HepG2 (cell line): ENCODE measurements around the gene SEC23IP. TPM values are rescaled to one million over a fixed set of nuclear protein-coding genes. Genes with fewer than 3 reads are reported as not detected.
A peak's percentile ranks its signal among the peaks of the same experiment; 100 is the strongest.

Experiments
- ATAC-seq: fragments of 200-7000 bp; cut with Tn5 transposase; 3 replicates; pipeline ENCODE4 v1.9.1; 2020; ENCODE audit warnings: mild to moderate bottlenecking, moderate library complexity
- BruUV-seq: library from RNA; stranded (reverse); fragments of 400-500 nt; replicated peaks from 2 replicates; lab custom pipeline; 2021; lab: Mats Ljungman, UMichigan
- CTCF ChIA-PET: fragments of 300-600 bp; formaldehyde crosslinking; extraction: SDS; loops from one replicate; lab custom pipeline; 2021; ENCODE audit warnings: low total read pairs, inconsistent platforms, low intra/inter-chr PET ratio; lab: Yijun Ruan, JAX
- POLR2A ChIA-PET: fragments of 350-600 bp; sonication (Branson Sonifier 250); formaldehyde crosslinking; loops from one replicate; lab custom pipeline; 2020; ENCODE audit warnings: antibody characterized with exemption, inconsistent platforms; lab: Yijun Ruan, JAX
- DNase-seq: peaks from one replicate; pipeline ENCODE4 v3.0.0-alpha.2; 2015; ENCODE audit warnings: low spot score
- FAIRE-seq: peaks from 3 replicates; lab custom pipeline; 2011; peaks lifted over from hg19 to GRCh38; lab: Jason Lieb, UNC
- H2AFZ ChIP-seq: one replicate; pipeline ENCODE4 v1.6.1; 2011; ENCODE audit warnings: low read length, inconsistent platforms
- H3K27ac ChIP-seq: fragments of 300-600 bp; 3 replicates; pipeline ENCODE4 v1.8.0; 2011; ENCODE audit warnings: mixed run types, mild to moderate bottlenecking, mixed read lengths, low read length, inconsistent platforms; ENCODE audit not compliant: insufficient read depth; ENCODE audit errors: extremely low read length
- H3K27me3 ChIP-seq, 2 experiments: fragments of 200-600 bp in 1 of 2; 2 replicates in 1 of 2; 3 replicates in 1 of 2; pipeline versions ENCODE4 v1.6.0 to v1.8.0; 2011; ENCODE audit warnings: low read length in 2 of 2, mild to moderate bottlenecking in 2 of 2, moderate library complexity in 2 of 2, inconsistent platforms in 1 of 2; ENCODE audit not compliant: insufficient read depth in 2 of 2, control insufficient read depth in 1 of 2
- H3K36me3 ChIP-seq, 2 experiments: fragments of 200-600 bp in 1 of 2; replicated peaks in 1 of 2; 2 replicates in 1 of 2; 3 replicates in 1 of 2; pipeline versions ENCODE4 v1.5.1 to v1.8.0; 2011; ENCODE audit warnings: low read length in 2 of 2, inconsistent platforms in 1 of 2; ENCODE audit not compliant: insufficient read depth in 2 of 2, control insufficient read depth in 1 of 2
- H3K4me1 ChIP-seq: 2 replicates; pipeline ENCODE4 v1.5.1; 2012; ENCODE audit warnings: low read length, inconsistent platforms; ENCODE audit not compliant: insufficient read depth
- H3K4me2 ChIP-seq: 2 replicates; pipeline ENCODE4 v1.6.0; 2011; ENCODE audit warnings: low read depth, low read length, inconsistent platforms
- H3K4me3 ChIP-seq, 3 experiments: fragments of 200-600 bp in 1 of 3; sonication (generic), shearing (Covaris generic) in 1 of 3; replicated peaks in 1 of 3; 2 replicates each; pipeline ENCODE4 v1.5.1; 2011 to 2016; ENCODE audit warnings: low read length in 3 of 3, inconsistent platforms in 2 of 3, low read depth in 2 of 3, mild to moderate bottlenecking in 2 of 3, control low read depth in 1 of 3, mixed read lengths in 1 of 3; ENCODE audit not compliant: insufficient read depth in 1 of 3
- H3K79me2 ChIP-seq: one replicate; pipeline ENCODE4 v1.6.1; 2011; ENCODE audit warnings: low read length, inconsistent platforms; ENCODE audit not compliant: insufficient read depth
- H3K9ac ChIP-seq: 2 replicates; pipeline ENCODE4 v1.6.0; 2011; ENCODE audit warnings: mild to moderate bottlenecking, low read depth, low read length, inconsistent platforms; ENCODE audit not compliant: insufficient read depth
- H3K9me3 ChIP-seq: 2 replicates; pipeline ENCODE4 v1.5.1; 2012; ENCODE audit warnings: mild to moderate bottlenecking, low read length
- H4K20me1 ChIP-seq: 2 replicates; pipeline ENCODE4 v1.6.0; 2011; ENCODE audit warnings: inconsistent platforms, mild to moderate bottlenecking, low read length, moderate library complexity; ENCODE audit not compliant: insufficient read depth
- DR1 ChIP-seq: sonication (generic); formaldehyde crosslinking; IDR thresholded peaks from 2 replicates; pipeline ENCODE4 v1.8.0; 2021; ENCODE audit warnings: mild to moderate bottlenecking, missing genetic modification reagents, inconsistent platforms
- HOXA3 ChIP-seq: sonication (generic); formaldehyde crosslinking; IDR thresholded peaks from 2 replicates; pipeline ENCODE4 v1.5.0; 2020; ENCODE audit warnings: missing genetic modification reagents
- PLRG1 ChIP-seq: fragments of 450-650 bp; conservative IDR thresholded peaks from 2 replicates; pipeline ENCODE4 v1.6.1; 2016
- REL ChIP-seq: sonication (generic); formaldehyde crosslinking; conservative IDR thresholded peaks from 2 replicates; pipeline ENCODE4 v1.8.0; 2022; ENCODE audit warnings: mild to moderate bottlenecking, missing genetic modification reagents, moderate library complexity
- STAG1 ChIP-seq: sonication (generic); formaldehyde crosslinking; IDR thresholded peaks from 2 replicates; pipeline ENCODE4 v1.4.0; 2020; ENCODE audit warnings: missing genetic modification reagents
- TARDBP ChIP-seq: sonication (generic); formaldehyde crosslinking; IDR thresholded peaks from 2 replicates; pipeline ENCODE4 v1.8.0; 2022; ENCODE audit warnings: mild to moderate bottlenecking, missing genetic modification reagents
- TEAD3 ChIP-seq: optimal IDR thresholded peaks from 2 replicates; pipeline ENCODE3; 2016; ENCODE audit warnings: borderline replicate concordance
- ZFP37 ChIP-seq: sonication (generic); formaldehyde crosslinking; IDR thresholded peaks from 2 replicates; pipeline ENCODE4 v1.4.0; 2020; ENCODE audit warnings: missing genetic modification reagents, borderline replicate concordance
- ZNF121 ChIP-seq: sonication (generic); formaldehyde crosslinking; IDR thresholded peaks from 2 replicates; pipeline ENCODE4 v1.5.0; 2020; ENCODE audit warnings: mild to moderate bottlenecking, missing genetic modification reagents
- ZNF232 ChIP-seq: sonication (generic); formaldehyde crosslinking; IDR thresholded peaks from 2 replicates; pipeline ENCODE4 v1.4.0; 2020; ENCODE audit warnings: missing genetic modification reagents, borderline replicate concordance
- ZNF44 ChIP-seq: sonication (generic); formaldehyde crosslinking; IDR thresholded peaks from 2 replicates; pipeline ENCODE4 v1.5.1; 2020; ENCODE audit warnings: mild to moderate bottlenecking, missing genetic modification reagents
- WGBS: methylation state at CpG from one replicate; pipeline ENCODE4 v1.1.6; 2017; ENCODE audit warnings: low lambda C conversion rate; 5-methylcytosine and 5-hydroxymethylcytosine counted together
- in situ Hi-C: cut with HindIII; loops from 2 replicates; pipeline ENCODE4 v1.10.0; 2017; ENCODE audit warnings: low pct_unique_long_range_greater_than_20kb; ENCODE audit not compliant: extremely low pct_ligation_motif_present
- intact Hi-C: fragments of 100-400 bp; cut with micrococcal nuclease; formaldehyde crosslinking; loops from one replicate; pipeline ENCODE4 v1.10.0; 2022; ENCODE audit not compliant: unreplicated experiment
- polyA plus RNA-seq, 8 experiments: library from polyadenylated mRNA; depleted of rRNA in 3 of 8; stranded (reverse) in 7 of 8; unstranded in 1 of 8; fragments of >200 nt; fragmentation: Illumina TruSeq in 4 of 8; extraction: Trizol in 4 of 8; gene quantifications; 2 replicates each; pipeline versions ENCODE4 v1.2.1 to v1.2.3, GENCODE V29; 2011 to 2016; ENCODE audit warnings: low read depth in 4 of 8, missing spikeins in 1 of 8, mixed read lengths in 1 of 8; ENCODE audit not compliant: insufficient read depth in 1 of 8
- total RNA-seq, 5 experiments: library from RNA; depleted of rRNA; stranded (reverse); fragments of >200 nt; fragmentation: Illumina TruSeq; extraction: Trizol; gene quantifications; 2 replicates each; pipeline ENCODE4 v1.2.3, GENCODE V29; 2016; ENCODE audit warnings: low read depth in 1 of 5
- TF ChIP-seq, protein P1 (sequence below): IDR thresholded peaks from 2 replicates; pipeline ENCODE4 v1.6.1; 2016
- TF ChIP-seq, protein P2 (sequence below): sonication (generic); formaldehyde crosslinking; IDR thresholded peaks from 2 replicates; pipeline ENCODE4 v1.4.0; 2020; ENCODE audit warnings: missing genetic modification reagents
- TF ChIP-seq, protein P3 (sequence below): sonication (generic); formaldehyde crosslinking; IDR thresholded peaks from 2 replicates; pipeline ENCODE4 v1.5.1; 2020; ENCODE audit warnings: missing genetic modification reagents, mild to moderate bottlenecking, borderline replicate concordance

SEC23IP gene
- total and polyA plus RNA-seq, 2 of the 13 experiments (the other 11 are each of a cell fraction or from before 2014, with no cell fraction given), result 32.3 to 57.7 TPM

DNA sequence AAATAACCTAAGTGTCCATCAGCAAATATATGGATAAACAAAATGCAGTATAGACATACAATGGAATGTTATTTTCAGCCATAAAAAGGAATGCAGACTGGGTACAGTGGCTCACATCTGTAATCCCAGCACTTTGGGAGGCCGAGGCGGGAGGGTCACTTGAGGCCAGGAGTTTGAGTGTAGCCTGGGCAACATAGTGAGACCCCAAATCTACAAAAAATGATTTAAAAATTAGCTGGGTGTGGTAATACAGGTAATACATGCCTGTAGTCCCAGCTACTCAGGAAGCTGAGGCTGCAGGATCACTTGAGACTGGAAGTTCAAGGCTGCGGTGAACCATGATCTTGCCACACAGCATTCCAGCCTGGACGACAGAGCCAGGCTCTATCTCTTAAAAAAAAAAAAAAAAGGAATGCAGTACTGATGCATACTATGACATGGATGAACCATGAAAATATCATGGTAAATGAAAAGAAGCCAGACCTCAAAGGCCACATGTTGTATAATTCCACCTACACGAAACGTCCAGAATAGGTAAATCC lies 26.8 kb upstream of the SEC23IP start:
- Histone ChIP-seq H3K4me3 (no peak overlapping the region), H2AFZ (no peak overlapping the region), H3K27me3 (no peaks in the 10 kb centered on the region), H3K9me3 (no peaks in the 10 kb centered on the region), H4K20me1 (peaks cover 14% of the 10 kb centered on the region), H3K4me2 (no peak overlapping the region), H3K36me3 (no peaks in the 10 kb centered on the region; a peak in 1 of 5 replicates), H3K4me1 (peaks cover 57% of the 10 kb centered on the region), H3K9ac (no peak overlapping the region), H3K79me2 (peaks cover 95% of the 10 kb centered on the region), H3K27ac (no peak overlapping the region)
- DNase-seq (no peak), FAIRE-seq (no peak), ATAC-seq (peak; percentile 47)
- in situ Hi-C loops, result no loop called here
- POLR2A ChIA-PET, result no interaction called here
- BruUV-seq, result no TSS peak
- TF ChIP-seq ZFP37 (CRISPR knock-in tag) (no peak), DR1 (no peak), REL (CRISPR knock-in tag) (no peak), ZNF121 (peak; percentile 94), ZNF232 (CRISPR knock-in tag) (no peak), ZNF44 (CRISPR knock-in tag) (no peak), STAG1 (no peak), HOXA3 (CRISPR knock-in tag) (no peak), TEAD3 (CRISPR knock-in tag) (peak; percentile 46), TARDBP (CRISPR knock-in tag) (no peak), PLRG1 (no peak)
- TF ChIP-seq, protein P1, sequence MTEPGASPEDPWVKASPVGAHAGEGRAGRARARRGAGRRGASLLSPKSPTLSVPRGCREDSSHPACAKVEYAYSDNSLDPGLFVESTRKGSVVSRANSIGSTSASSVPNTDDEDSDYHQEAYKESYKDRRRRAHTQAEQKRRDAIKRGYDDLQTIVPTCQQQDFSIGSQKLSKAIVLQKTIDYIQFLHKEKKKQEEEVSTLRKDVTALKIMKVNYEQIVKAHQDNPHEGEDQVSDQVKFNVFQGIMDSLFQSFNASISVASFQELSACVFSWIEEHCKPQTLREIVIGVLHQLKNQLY (CRISPR knock-in tag), result no peak
- TF ChIP-seq, protein P2, sequence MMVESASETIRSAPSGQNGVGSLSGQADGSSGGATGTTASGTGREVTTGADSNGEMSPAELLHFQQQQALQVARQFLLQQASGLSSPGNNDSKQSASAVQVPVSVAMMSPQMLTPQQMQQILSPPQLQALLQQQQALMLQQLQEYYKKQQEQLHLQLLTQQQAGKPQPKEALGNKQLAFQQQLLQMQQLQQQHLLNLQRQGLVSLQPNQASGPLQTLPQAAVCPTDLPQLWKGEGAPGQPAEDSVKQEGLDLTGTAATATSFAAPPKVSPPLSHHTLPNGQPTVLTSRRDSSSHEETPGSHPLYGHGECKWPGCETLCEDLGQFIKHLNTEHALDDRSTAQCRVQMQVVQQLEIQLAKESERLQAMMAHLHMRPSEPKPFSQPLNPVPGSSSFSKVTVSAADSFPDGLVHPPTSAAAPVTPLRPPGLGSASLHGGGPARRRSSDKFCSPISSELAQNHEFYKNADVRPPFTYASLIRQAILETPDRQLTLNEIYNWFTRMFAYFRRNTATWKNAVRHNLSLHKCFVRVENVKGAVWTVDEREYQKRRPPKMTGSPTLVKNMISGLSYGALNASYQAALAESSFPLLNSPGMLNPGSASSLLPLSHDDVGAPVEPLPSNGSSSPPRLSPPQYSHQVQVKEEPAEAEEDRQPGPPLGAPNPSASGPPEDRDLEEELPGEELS, result no peak
- TF ChIP-seq, protein P3, sequence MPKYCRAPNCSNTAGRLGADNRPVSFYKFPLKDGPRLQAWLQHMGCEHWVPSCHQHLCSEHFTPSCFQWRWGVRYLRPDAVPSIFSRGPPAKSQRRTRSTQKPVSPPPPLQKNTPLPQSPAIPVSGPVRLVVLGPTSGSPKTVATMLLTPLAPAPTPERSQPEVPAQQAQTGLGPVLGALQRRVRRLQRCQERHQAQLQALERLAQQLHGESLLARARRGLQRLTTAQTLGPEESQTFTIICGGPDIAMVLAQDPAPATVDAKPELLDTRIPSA (CRISPR knock-in tag), result no peak
- CTCF ChIA-PET, result no interaction called here
- intact Hi-C loops, result no loop called here
- WGBS, result 84% methylated on average over 6 of the region's 6 CpGs
